Left ventricle myocardium inferior (tissue), 1 donor: Measurements from ENCODE around the gene SBF2. TPM values are rescaled to one million over a fixed set of nuclear protein-coding genes. Genes with fewer than 3 reads are reported as not detected.

Source experiments
- DNase-seq: peaks from one replicate; pipeline ENCODE4 v3.0.0-alpha.2; 2020
- H3K27ac ChIP-seq: fragments of 200-600 bp; replicated peaks from 2 replicates; pipeline ENCODE4 v1.8.0; 2021
- H3K27me3 ChIP-seq: fragments of 200-600 bp; 2 replicates; pipeline ENCODE4 v1.8.0; 2021; ENCODE audit warnings: low read depth
- H3K36me3 ChIP-seq: fragments of 200-600 bp; 2 replicates; pipeline ENCODE4 v1.8.0; 2021
- H3K4me1 ChIP-seq: fragments of 200-600 bp; 2 replicates; pipeline ENCODE4 v1.8.0; 2021
- H3K4me3 ChIP-seq: fragments of 200-600 bp; 2 replicates; pipeline ENCODE4 v1.8.0; 2021; ENCODE audit warnings: mild to moderate bottlenecking, moderate library complexity
- H3K9me3 ChIP-seq: fragments of 200-600 bp; replicated peaks from 2 replicates; pipeline ENCODE4 v1.8.0; 2021
- CTCF ChIP-seq: fragments of 200-600 bp; IDR thresholded peaks from 2 replicates; pipeline ENCODE4 v1.8.0; 2021; ENCODE audit warnings: antibody characterized with exemption, mild to moderate bottlenecking, borderline replicate concordance
- intact Hi-C: fragments of 100-400 bp; cut with micrococcal nuclease; formaldehyde crosslinking; loops from one replicate; pipeline ENCODE4 v1.11.0; 2022
- total RNA-seq: library from RNA; stranded (reverse); fragmentation: NEBNext Ultra II Directional; extraction: Animal tissue kit (Norgen Biotek cat#: 25700); gene quantifications from one replicate; pipeline ENCODE4 v1.2.1, GENCODE V29; 2021
- donor health status: DM: no; HTN: yes; CAD: no; lungs with severe emphysema.

SBF2 gene
- total RNA-seq, 1 donor from 2014 or later, result 17.8 TPM

GRCh38 chr11:9849389-9849788, 444.6 kb downstream of the SBF2 start:
- intact Hi-C loops, result no loop called here
- no peak overlapping the region for H3K4me3 ChIP-seq
- no peaks in the 10 kb centered on the region for H3K9me3 ChIP-seq
- H3K4me1 ChIP-seq, result peaks cover 14% of the 10 kb centered on the region
- no peaks in the 10 kb centered on the region for H3K27me3 ChIP-seq
- H3K36me3 ChIP-seq, result peaks cover 49% of the 10 kb centered on the region
- TF ChIP-seq CTCF, result no peak
- no peak overlapping the region for H3K27ac ChIP-seq
- DNase-seq, result no peak

- no peak overlapping the region for H3K27ac ChIP-seq
- no peak for DNase-seq
- H3K4me3 ChIP-seq, result no peak overlapping the region
- H3K27me3 ChIP-seq, result no peaks in the 10 kb centered on the region
- H3K36me3 ChIP-seq, result peaks cover 52% of the 10 kb centered on the region
- TF ChIP-seq CTCF, result no peak
- H3K9me3 ChIP-seq, result no peaks in the 10 kb centered on the region
- intact Hi-C loops, result no loop called here
- peaks cover 7% of the 10 kb centered on the region for H3K4me1 ChIP-seq
Observed at GRCh38 chr11:9847636-9848035, 446.4 kb downstream of the SBF2 start.

GRCh38 chr11:9842923-9843322, 451.1 kb downstream of the SBF2 start:
- H3K27me3 ChIP-seq, result no peaks in the 10 kb centered on the region
- no peak for DNase-seq
- H3K4me3 ChIP-seq, result no peak overlapping the region
- H3K9me3 ChIP-seq, result no peaks in the 10 kb centered on the region
- H3K36me3 ChIP-seq, result peaks cover 71% of the 10 kb centered on the region
- H3K27ac ChIP-seq, result no peak overlapping the region
- TF ChIP-seq CTCF, result no peak
- no peaks in the 10 kb centered on the region for H3K4me1 ChIP-seq
- intact Hi-C loops, result no loop called here

- Histone ChIP-seq H3K9me3 (no peaks in the 10 kb centered on the region), H3K27ac (no peak overlapping the region), H3K4me1 (no peaks in the 10 kb centered on the region), H3K4me3 (no peak overlapping the region), H3K36me3 (peaks cover 52% of the 10 kb centered on the region), H3K27me3 (no peaks in the 10 kb centered on the region)
- no peak for TF ChIP-seq CTCF
- no peak for DNase-seq
- intact Hi-C loops, result no loop called here
Observed at GRCh38 chr11:9840460-9841004, 453.5 kb downstream of the SBF2 start.

GRCh38 chr11:9839550-9839949, 454.5 kb downstream of the SBF2 start:
- Histone ChIP-seq H3K27ac (no peak overlapping the region), H3K36me3 (peaks cover 42% of the 10 kb centered on the region), H3K9me3 (no peaks in the 10 kb centered on the region), H3K4me3 (no peak overlapping the region), H3K27me3 (no peaks in the 10 kb centered on the region), H3K4me1 (no peaks in the 10 kb centered on the region)
- DNase-seq, result no peak
- TF ChIP-seq CTCF, result no peak
- intact Hi-C loops, result no loop called here
